HG02763 (cell line): Measurements from ENCODE around the gene EGR1.
"Not testable (repeated sequence)": the region's sequence is repeated elsewhere in the genome, so short reads cannot be mapped to it uniquely, and the experiment has no call there.

Experiments used
- ATAC-seq: cut with Tn5 transposase; IDR thresholded peaks from one replicate; pipeline ENCODE4 v1.9.1; 2021; ENCODE audit warnings: mild to moderate bottlenecking, moderate library complexity; ENCODE audit not compliant: unreplicated experiment

Gene EGR1

GRCh38 chr5:138506370-138507306 is 41.4 kb downstream of the EGR1 start:
- ATAC-seq: no peak

- ATAC-seq: not testable (repeated sequence)
Measured at GRCh38 chr5:138507485-138507884, 42.2 kb downstream of the EGR1 start.

GRCh38 chr5:138508958-138509357 is 43.7 kb downstream of the EGR1 start:
- no peak for ATAC-seq

DNA sequence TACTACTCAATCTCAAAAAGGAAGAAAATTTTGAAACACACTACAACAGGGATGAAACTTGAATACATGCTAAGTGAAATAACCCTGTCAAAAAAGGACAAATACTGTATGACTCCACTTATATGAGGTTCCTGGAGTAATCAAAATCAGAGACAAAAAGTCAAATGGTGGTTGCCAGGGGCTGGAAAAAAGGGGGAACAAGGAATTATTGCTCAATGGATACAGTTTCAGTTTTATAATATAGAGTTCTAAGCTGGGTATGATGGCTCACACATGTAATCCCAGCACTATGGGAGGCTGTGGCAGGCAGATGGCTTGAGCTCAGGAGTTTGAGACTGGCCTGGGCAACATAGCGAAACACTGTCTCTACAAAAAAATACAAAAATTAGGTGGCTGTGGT is 48.7 kb downstream of the EGR1 start:
- no peak for ATAC-seq

GRCh38 chr5:138515556-138516245 is 50.4 kb downstream of the EGR1 start:
- ATAC-seq: no peak

- no peak for ATAC-seq
Measured at GRCh38 chr5:138517437-138517836, 52.2 kb downstream of the EGR1 start.
